IMR-90 (cell line): ENCODE data around the gene FGG. TPM values are rescaled to one million over a fixed set of nuclear protein-coding genes. Genes with fewer than 3 reads are reported as not detected.

Experiments
- ATAC-seq: fragments of 200-7000 bp; cut with Tn5 transposase; 2 replicates; pipeline ENCODE4 v1.9.1; 2020; ENCODE audit warnings: low read depth, mild to moderate bottlenecking, moderate library complexity
- BruUV-seq: library from RNA; stranded (reverse); fragments of 400-500 nt; replicated peaks from 2 replicates; lab custom pipeline; 2021; lab: Mats Ljungman, UMichigan
- CTCF ChIA-PET: fragments of 300-600 bp; formaldehyde crosslinking; extraction: SDS; loops from one replicate; lab custom pipeline; 2021; ENCODE audit warnings: antibody characterized with exemption; lab: Yijun Ruan, JAX
- POLR2A ChIA-PET: fragments of 300-600 bp; sonication (Branson Sonifier 250); formaldehyde crosslinking; loops from one replicate; lab custom pipeline; 2022; ENCODE audit warnings: antibody characterized with exemption; ENCODE audit not compliant: unreplicated experiment; lab: Charles Lee
- DNase-seq: peaks from one replicate; pipeline ENCODE4 v3.0.0; 2013
- H2AFZ ChIP-seq: replicated peaks from 2 replicates; pipeline ENCODE3; 2013; ENCODE audit warnings: low read length, mild to moderate bottlenecking; ENCODE audit not compliant: poor library complexity
- H2AK5ac ChIP-seq: 2 replicates; pipeline ENCODE4 v1.6.1; 2013; ENCODE audit warnings: low read depth, low read length, inconsistent platforms
- H2AK9ac ChIP-seq: replicated peaks from 2 replicates; pipeline ENCODE3; 2013; ENCODE audit warnings: mild to moderate bottlenecking, low read depth, low read length, moderate library complexity; ENCODE audit not compliant: poor library complexity
- H2BK120ac ChIP-seq: 2 replicates; pipeline ENCODE4 v1.6.1; 2013; ENCODE audit warnings: low read depth, low read length, inconsistent platforms
- H2BK15ac ChIP-seq: 3 replicates; pipeline ENCODE4 v1.6.1; 2013; ENCODE audit warnings: low read depth, low read length, inconsistent platforms
- H2BK20ac ChIP-seq: 2 replicates; pipeline ENCODE4 v1.6.1; 2013; ENCODE audit warnings: low read depth, mild to moderate bottlenecking, inconsistent platforms, low read length, moderate library complexity
- H2BK5ac ChIP-seq: 2 replicates; pipeline ENCODE4 v1.6.1; 2013; ENCODE audit warnings: mild to moderate bottlenecking, low read depth, low read length, inconsistent platforms; ENCODE audit not compliant: poor library complexity, severe bottlenecking
- H3K14ac ChIP-seq: replicated peaks from 2 replicates; pipeline ENCODE4 v1.6.1; 2013; ENCODE audit warnings: low read depth, low read length, inconsistent platforms
- H3K18ac ChIP-seq: 2 replicates; pipeline ENCODE4 v1.6.1; 2013; ENCODE audit warnings: low read depth, low read length, control low read depth
- H3K23ac ChIP-seq: 2 replicates; pipeline ENCODE4 v1.6.1; 2013; ENCODE audit warnings: low read depth, low read length, inconsistent platforms
- H3K27ac ChIP-seq: 2 replicates; pipeline ENCODE4 v1.5.1; 2013; ENCODE audit warnings: mild to moderate bottlenecking, control low read depth, low read length; ENCODE audit not compliant: insufficient read depth
- H3K27me3 ChIP-seq: 2 replicates; pipeline ENCODE4 v1.6.1; 2013; ENCODE audit warnings: low read length; ENCODE audit not compliant: control insufficient read depth, insufficient read depth
- H3K36me3 ChIP-seq: 2 replicates; pipeline ENCODE4 v1.6.1; 2013; ENCODE audit warnings: low read length, mixed read lengths; ENCODE audit not compliant: control insufficient read depth, insufficient read depth
- H3K4ac ChIP-seq: 2 replicates; pipeline ENCODE4 v1.6.1; 2013; ENCODE audit warnings: low read depth, low read length, inconsistent platforms
- H3K4me1 ChIP-seq: 2 replicates; pipeline ENCODE4 v1.6.1; 2013; ENCODE audit warnings: low read length, mixed read lengths; ENCODE audit not compliant: control insufficient read depth, insufficient read depth
- H3K4me2 ChIP-seq: 2 replicates; pipeline ENCODE4 v1.6.1; 2013; ENCODE audit warnings: low read depth, mild to moderate bottlenecking, control low read depth, low read length, moderate library complexity
- H3K4me3 ChIP-seq: 2 replicates; pipeline ENCODE4 v1.5.1; 2013; ENCODE audit warnings: low read depth, mild to moderate bottlenecking, control low read depth, low read length, moderate library complexity; ENCODE audit not compliant: insufficient read depth
- H3K56ac ChIP-seq: 2 replicates; pipeline ENCODE4 v1.6.1; 2013; ENCODE audit warnings: low read length, inconsistent platforms; ENCODE audit not compliant: insufficient read depth; ENCODE audit errors: extremely low read depth
- H3K79me1 ChIP-seq, 2 experiments: 2 replicates each; pipeline ENCODE4 v1.6.1; 2013; ENCODE audit warnings: low read length in 2 of 2, inconsistent platforms in 1 of 2, low read depth in 1 of 2
- H3K9ac ChIP-seq: 2 replicates; pipeline ENCODE4 v1.6.1; 2013; ENCODE audit warnings: low read depth, low read length, control low read depth
- H3K9me1 ChIP-seq: 2 replicates; pipeline ENCODE4 v1.6.1; 2013; ENCODE audit warnings: low read length, inconsistent platforms; ENCODE audit not compliant: insufficient read depth
- H3K9me3 ChIP-seq: 2 replicates; pipeline ENCODE4 v1.6.1; 2013; ENCODE audit warnings: low read length; ENCODE audit not compliant: control insufficient read depth, insufficient read depth
- H4K20me1 ChIP-seq: 2 replicates; pipeline ENCODE4 v1.6.1; 2013; ENCODE audit warnings: low read length, inconsistent platforms; ENCODE audit not compliant: insufficient read depth
- H4K5ac ChIP-seq: 2 replicates; pipeline ENCODE4 v1.6.1; 2013; ENCODE audit warnings: mild to moderate bottlenecking, low read depth, low read length, control low read depth
- H4K8ac ChIP-seq, 2 experiments: 2 replicates each; pipeline ENCODE4 v1.6.1; 2013; ENCODE audit warnings: low read depth in 2 of 2, low read length in 2 of 2, control low read depth in 1 of 2, inconsistent platforms in 1 of 2
- H4K91ac ChIP-seq: 2 replicates; pipeline ENCODE4 v1.6.1; 2013; ENCODE audit warnings: low read depth, low read length, inconsistent platforms; ENCODE audit not compliant: insufficient read depth
- BHLHE40 ChIP-seq: fragments of 150-350 bp; IDR thresholded peaks from 2 replicates; pipeline ENCODE4 v1.6.1; 2016; ENCODE audit warnings: mild to moderate bottlenecking, low read depth, low read length
- CEBPB ChIP-seq: IDR thresholded peaks from 2 replicates; pipeline ENCODE4 v1.6.1; 2012; ENCODE audit warnings: low read depth, low read length, improper control_type of control experiment
- CHD1 ChIP-seq: IDR thresholded peaks from 2 replicates; pipeline ENCODE4 v1.6.1; 2012; ENCODE audit warnings: low read depth, low read length, improper control_type of control experiment
- FOS ChIP-seq: fragments of 150-350 bp; IDR thresholded peaks from 2 replicates; pipeline ENCODE4 v1.6.1; 2016; ENCODE audit warnings: low read depth, low read length
- MAFK ChIP-seq: IDR thresholded peaks from 2 replicates; pipeline ENCODE4 v1.6.1; 2012; ENCODE audit warnings: low read depth, low read length, improper control_type of control experiment
- MAZ ChIP-seq: IDR thresholded peaks from 2 replicates; pipeline ENCODE4 v1.6.1; 2012; ENCODE audit warnings: low read depth, mild to moderate bottlenecking, low read length, improper control_type of control experiment, moderate library complexity, borderline replicate concordance
- MXI1 ChIP-seq: IDR thresholded peaks from 2 replicates; pipeline ENCODE4 v1.6.1; 2012; ENCODE audit warnings: low read depth, mild to moderate bottlenecking, low read length, moderate library complexity, borderline replicate concordance
- NFE2L2 ChIP-seq: fragments of 150-350 bp; IDR thresholded peaks from 2 replicates; pipeline ENCODE4 v1.6.1; 2016; ENCODE audit warnings: low read depth, mild to moderate bottlenecking, low read length
- POLR2A ChIP-seq: IDR thresholded peaks from 2 replicates; pipeline ENCODE4 v1.6.1; 2012; ENCODE audit warnings: mild to moderate bottlenecking, low read depth, low read length
- RAD21 ChIP-seq: IDR thresholded peaks from 2 replicates; pipeline ENCODE4 v1.6.1; 2012; ENCODE audit warnings: low read length, improper control_type of control experiment
- RCOR1 ChIP-seq: IDR thresholded peaks from 2 replicates; pipeline ENCODE4 v1.6.1; 2012; ENCODE audit warnings: mild to moderate bottlenecking, low read length, improper control_type of control experiment; ENCODE audit not compliant: insufficient replicate concordance
- RFX5 ChIP-seq: IDR thresholded peaks from 2 replicates; pipeline ENCODE4 v1.8.0; 2012; ENCODE audit warnings: low read depth, mild to moderate bottlenecking, low read length, moderate library complexity
- SMC3 ChIP-seq: fragments of 150-350 bp; IDR thresholded peaks from 2 replicates; pipeline ENCODE4 v1.6.1; 2016; ENCODE audit warnings: low read depth, mild to moderate bottlenecking, antibody characterized with exemption, low read length, moderate library complexity
- WGBS, 2 experiments: methylation state at CpG; one replicate each; pipeline versions ENCODE4 v1.1.5 to v1.1.7; 2013; ENCODE audit warnings: missing lambda C conversion rate in 2 of 2; ENCODE audit not compliant: insufficient read length in 1 of 2; ENCODE audit errors: extremely low coverage in 2 of 2; 5-methylcytosine and 5-hydroxymethylcytosine counted together
- dilution Hi-C: fragments of 300-500 bp; cut with HindIII; formaldehyde crosslinking; loops from one replicate; pipeline ENCODE4 v1.14.3; 2018; ENCODE audit warnings: low sequenced_read_pairs; ENCODE audit not compliant: unreplicated experiment
- in situ Hi-C: fragments of 300-500 bp; cut with MboI; formaldehyde crosslinking; loops from 3 replicates; pipeline ENCODE4 v1.14.3; 2019; ENCODE audit warnings: low sequenced_read_pairs, inconsistent platforms, mixed read lengths
- intact Hi-C: fragments of 100-400 bp; cut with micrococcal nuclease; formaldehyde crosslinking; loops from 2 replicates; pipeline ENCODE4 v1.10.0; 2022
- polyA plus RNA-seq, 3 experiments: library from polyadenylated mRNA; depleted of rRNA; stranded (reverse); fragments of >200 nt; gene quantifications; 2 replicates each; pipeline ENCODE4 v1.2.3, GENCODE V29; 2012; ENCODE audit warnings: low replicate concordance in 1 of 3
- total RNA-seq: library from RNA; depleted of rRNA; stranded (reverse); fragments of >200 nt; gene quantifications from 2 replicates; pipeline ENCODE4 v1.2.3, GENCODE V29; 2012
- TF ChIP-seq, protein P1 (sequence below): fragments of 150-350 bp; IDR thresholded peaks from 2 replicates; pipeline ENCODE4 v1.6.1; 2016; ENCODE audit warnings: low read depth, mild to moderate bottlenecking, low read length, moderate library complexity, borderline replicate concordance
- TF ChIP-seq, protein P2 (sequence below): fragments of 150-350 bp; IDR thresholded peaks from 2 replicates; pipeline ENCODE4 v1.6.1; 2017; ENCODE audit warnings: mild to moderate bottlenecking, antibody characterized with exemption, low read length, low read depth
- TF ChIP-seq, protein P3 (sequence below): conservative IDR thresholded peaks from 2 replicates; pipeline ENCODE4 v1.5.1; 2012; ENCODE audit warnings: mild to moderate bottlenecking, low read depth, low read length, improper control_type of control experiment

The FGG gene
- total and polyA plus RNA-seq, 2 of the 4 experiments (the other 2 are of a cell fraction) = not detected

DNA sequence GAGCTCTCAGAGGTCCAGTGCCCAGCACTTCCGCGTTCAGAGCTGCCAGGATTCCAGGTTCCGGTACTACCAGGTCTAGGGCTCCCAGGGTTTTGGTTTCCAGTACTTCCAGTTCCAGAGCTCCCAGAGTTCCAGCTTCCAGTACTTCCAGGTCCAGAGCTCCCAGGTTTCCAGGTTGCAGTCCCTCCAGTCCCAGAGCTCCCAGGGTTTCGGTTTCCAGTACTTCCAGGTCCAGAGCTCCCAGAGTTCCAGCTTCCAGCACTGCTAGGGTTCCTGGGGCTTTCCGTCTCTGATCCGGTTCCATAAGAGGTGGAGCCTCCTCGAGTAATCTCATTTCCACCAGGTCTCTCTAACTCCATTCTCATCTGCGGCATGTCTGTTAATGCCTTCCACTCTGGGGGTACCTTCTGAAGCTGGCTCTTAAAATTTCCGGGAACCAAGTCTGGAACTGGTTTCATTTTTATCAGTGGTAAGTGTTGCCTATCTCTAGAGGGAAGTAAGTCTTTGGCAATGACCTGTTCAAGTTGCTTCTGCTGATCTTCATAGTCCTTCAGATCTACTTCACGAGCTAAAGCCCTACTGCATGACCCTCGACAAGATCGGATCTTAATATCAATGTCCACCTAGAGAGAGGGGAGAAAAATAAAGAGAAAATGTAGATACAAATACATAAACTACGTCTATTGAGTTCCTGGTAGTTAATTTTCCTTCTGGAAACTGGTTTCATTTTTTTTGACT, 26.0 kb downstream of the FGG start:
- dilution Hi-C loops = no loop called here
- no peak overlapping the region for H4K5ac ChIP-seq
- H2AFZ ChIP-seq = no peak overlapping the region

More for the DNA sequence above, 26.0 kb downstream of the FGG start:
- no peaks in the 10 kb centered on the region for H3K79me1 ChIP-seq
- no peak overlapping the region for H3K4ac ChIP-seq
- no peak for ATAC-seq
- no peak overlapping the region for H4K91ac ChIP-seq
- no peaks in the 10 kb centered on the region for H3K9me1 ChIP-seq
- no peaks in the 10 kb centered on the region for H3K27me3 ChIP-seq
- H2BK120ac ChIP-seq = no peak overlapping the region
- no peak overlapping the region for H2AK9ac ChIP-seq
- no peak overlapping the region for H3K18ac ChIP-seq
- H2BK20ac ChIP-seq = no peak overlapping the region
- H4K20me1 ChIP-seq = no peaks in the 10 kb centered on the region
- no peak overlapping the region for H2AK5ac ChIP-seq
- H3K56ac ChIP-seq = no peak overlapping the region
- H3K4me1 ChIP-seq = no peaks in the 10 kb centered on the region
- no peak for DNase-seq
- no CpG with 5 or more reads among the region's 13 CpGs for WGBS, 2 experiments
- H3K23ac ChIP-seq = no peak overlapping the region
- H3K36me3 ChIP-seq = no peaks in the 10 kb centered on the region
- POLR2A ChIA-PET = no interaction called here
- H2BK15ac ChIP-seq = no peak overlapping the region
- H3K4me3 ChIP-seq = no peak overlapping the region
- H4K8ac ChIP-seq = no peak overlapping the region
- in situ Hi-C loops = no loop called here
- TF ChIP-seq, protein P1, sequence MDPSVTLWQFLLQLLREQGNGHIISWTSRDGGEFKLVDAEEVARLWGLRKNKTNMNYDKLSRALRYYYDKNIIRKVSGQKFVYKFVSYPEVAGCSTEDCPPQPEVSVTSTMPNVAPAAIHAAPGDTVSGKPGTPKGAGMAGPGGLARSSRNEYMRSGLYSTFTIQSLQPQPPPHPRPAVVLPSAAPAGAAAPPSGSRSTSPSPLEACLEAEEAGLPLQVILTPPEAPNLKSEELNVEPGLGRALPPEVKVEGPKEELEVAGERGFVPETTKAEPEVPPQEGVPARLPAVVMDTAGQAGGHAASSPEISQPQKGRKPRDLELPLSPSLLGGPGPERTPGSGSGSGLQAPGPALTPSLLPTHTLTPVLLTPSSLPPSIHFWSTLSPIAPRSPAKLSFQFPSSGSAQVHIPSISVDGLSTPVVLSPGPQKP = no peak
- no peak for TF ChIP-seq MAZ
- TF ChIP-seq, protein P2, sequence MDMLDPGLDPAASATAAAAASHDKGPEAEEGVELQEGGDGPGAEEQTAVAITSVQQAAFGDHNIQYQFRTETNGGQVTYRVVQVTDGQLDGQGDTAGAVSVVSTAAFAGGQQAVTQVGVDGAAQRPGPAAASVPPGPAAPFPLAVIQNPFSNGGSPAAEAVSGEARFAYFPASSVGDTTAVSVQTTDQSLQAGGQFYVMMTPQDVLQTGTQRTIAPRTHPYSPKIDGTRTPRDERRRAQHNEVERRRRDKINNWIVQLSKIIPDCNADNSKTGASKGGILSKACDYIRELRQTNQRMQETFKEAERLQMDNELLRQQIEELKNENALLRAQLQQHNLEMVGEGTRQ = no peak
- no peak for TF ChIP-seq CEBPB
- TF ChIP-seq RFX5 = no peak
- TF ChIP-seq NFE2L2 = no peak
- TF ChIP-seq, protein P3, sequence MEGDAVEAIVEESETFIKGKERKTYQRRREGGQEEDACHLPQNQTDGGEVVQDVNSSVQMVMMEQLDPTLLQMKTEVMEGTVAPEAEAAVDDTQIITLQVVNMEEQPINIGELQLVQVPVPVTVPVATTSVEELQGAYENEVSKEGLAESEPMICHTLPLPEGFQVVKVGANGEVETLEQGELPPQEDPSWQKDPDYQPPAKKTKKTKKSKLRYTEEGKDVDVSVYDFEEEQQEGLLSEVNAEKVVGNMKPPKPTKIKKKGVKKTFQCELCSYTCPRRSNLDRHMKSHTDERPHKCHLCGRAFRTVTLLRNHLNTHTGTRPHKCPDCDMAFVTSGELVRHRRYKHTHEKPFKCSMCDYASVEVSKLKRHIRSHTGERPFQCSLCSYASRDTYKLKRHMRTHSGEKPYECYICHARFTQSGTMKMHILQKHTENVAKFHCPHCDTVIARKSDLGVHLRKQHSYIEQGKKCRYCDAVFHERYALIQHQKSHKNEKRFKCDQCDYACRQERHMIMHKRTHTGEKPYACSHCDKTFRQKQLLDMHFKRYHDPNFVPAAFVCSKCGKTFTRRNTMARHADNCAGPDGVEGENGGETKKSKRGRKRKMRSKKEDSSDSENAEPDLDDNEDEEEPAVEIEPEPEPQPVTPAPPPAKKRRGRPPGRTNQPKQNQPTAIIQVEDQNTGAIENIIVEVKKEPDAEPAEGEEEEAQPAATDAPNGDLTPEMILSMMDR = no peak
- no peak for TF ChIP-seq RAD21
- TF ChIP-seq RCOR1 = no peak
- no peak for TF ChIP-seq SMC3
- no peak for TF ChIP-seq POLR2A
- TF ChIP-seq MXI1 = no peak
- TF ChIP-seq CHD1 = no peak
- TF ChIP-seq BHLHE40 = no peak
- no peak for TF ChIP-seq MAFK
- no peak for TF ChIP-seq FOS
- intact Hi-C loops = no loop called here
- H3K9ac ChIP-seq = no peak overlapping the region
- no TSS peak for BruUV-seq
- H3K14ac ChIP-seq = no peak overlapping the region
- H3K27ac ChIP-seq = no peak overlapping the region
- H3K9me3 ChIP-seq = no peaks in the 10 kb centered on the region
- CTCF ChIA-PET = interaction anchor here (1.2 kb wide), 1 partner anchor 9 kb away, joined by 7 read pairs; no protein-coding TSS in a partner anchor
- no peak overlapping the region for H2BK5ac ChIP-seq
- no peak overlapping the region for H3K4me2 ChIP-seq
